ENCODE results near the gene RSPH10B. TPM values are rescaled to one million over a fixed set of nuclear protein-coding genes. Genes with fewer than 3 reads are reported as not detected.
"Not testable (repeated sequence)": the region's sequence is repeated elsewhere in the genome, so short reads cannot be mapped to it uniquely, and the experiment has no call there.

Gene RSPH10B
- total RNA-seq, result 1 to 10 TPM in 2 of 4 donors, not detected in 2; 1.1 to 1.6 TPM

- intact Hi-C loops (cut with DNase I; ENCODE audit: low total_unique reads); H3K27me3 ChIP-seq; H3K36me3 ChIP-seq; H3K4me1 ChIP-seq; H3K27ac ChIP-seq; H3K9me3 ChIP-seq; H3K4me3 ChIP-seq; DNase-seq: not testable (repeated sequence)
Measured at GRCh38 chr7:5970347-5970911, at the start of gene RSPH10B. RSPH10B (minus strand) TSS chr7:5970689; CDS start chr7:5967116, 3,573 bp downstream.

DNA sequence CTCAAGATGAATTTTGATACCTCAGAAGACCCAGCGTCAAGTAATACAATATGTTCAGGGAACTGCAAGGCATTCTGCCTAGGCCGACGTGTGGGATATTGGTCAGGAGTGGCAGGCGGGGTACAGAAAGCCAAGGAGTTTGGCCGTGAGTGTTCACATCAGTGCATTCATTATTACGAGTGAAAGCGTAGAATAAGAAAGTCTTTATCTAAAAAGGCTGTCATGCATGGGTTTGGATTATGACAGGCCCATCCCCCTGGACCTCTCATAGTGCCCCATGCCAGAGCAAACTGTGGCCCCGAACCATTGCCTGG, 46.1 kb upstream of the RSPH10B start:
- H3K9me3 ChIP-seq, result no peaks in the 10 kb centered on the region
- H3K4me3 ChIP-seq, result no peak overlapping the region
- TF ChIP-seq CTCF (IDR thresholded peaks at IDR 0.05), result no peak
- TF ChIP-seq POLR2A (IDR thresholded peaks at IDR 0.05), result no peak
- no peak overlapping the region for H3K27ac ChIP-seq
- peaks cover 0 to 4% of the 10 kb centered on the region in 2 donors for H3K4me1 ChIP-seq
- no peaks in the 10 kb centered on the region for H3K27me3 ChIP-seq
- intact Hi-C loops (cut with DNase I; ENCODE audit: low total_unique reads), result no loop called here
- no peaks in the 10 kb centered on the region for H3K36me3 ChIP-seq
- no peak for DNase-seq

- Histone ChIP-seq H3K27me3 (no peaks in the 10 kb centered on the region), H3K36me3 (no peaks in the 10 kb centered on the region), H3K9me3 (no peaks in the 10 kb centered on the region), H3K4me3 (no peak overlapping the region), H3K4me1 (peaks cover 0 to 4% of the 10 kb centered on the region in 2 donors), H3K27ac (peak overlapping the region; percentile 6 to 48)
- intact Hi-C loops (cut with DNase I; ENCODE audit: low total_unique reads), result no loop called here
- TF ChIP-seq POLR2A (IDR thresholded peaks at IDR 0.05), result no peak
- no peak for TF ChIP-seq CTCF (IDR thresholded peaks at IDR 0.05)
- peak; percentile 63 to 68 for DNase-seq
Measured at GRCh38 chr7:6015917-6016652, 45.6 kb upstream of the RSPH10B start.

GRCh38 chr7:6012355-6013104, 42.0 kb upstream of the RSPH10B start:
- Histone ChIP-seq H3K27me3 (no peaks in the 10 kb centered on the region), H3K4me3 (no peak overlapping the region), H3K9me3 (no peaks in the 10 kb centered on the region), H3K27ac (no peak overlapping the region), H3K4me1 (peaks cover 0 to 4% of the 10 kb centered on the region in 2 donors), H3K36me3 (no peaks in the 10 kb centered on the region)
- intact Hi-C loops (cut with DNase I; ENCODE audit: low total_unique reads), result no loop called here
- TF ChIP-seq CTCF (IDR thresholded peaks at IDR 0.05) (no peak), POLR2A (IDR thresholded peaks at IDR 0.05) (no peak)
- DNase-seq, result no peak

GRCh38 chr7:6011541-6011940, 41.1 kb upstream of the RSPH10B start:
- H3K27ac ChIP-seq, result no peak overlapping the region
- H3K4me1 ChIP-seq, result peaks cover 0 to 4% of the 10 kb centered on the region in 2 donors
- intact Hi-C loops (cut with DNase I; ENCODE audit: low total_unique reads), result no loop called here
- no peak for TF ChIP-seq POLR2A (IDR thresholded peaks at IDR 0.05)
- TF ChIP-seq CTCF (IDR thresholded peaks at IDR 0.05), result no peak
- no peak for DNase-seq
- no peaks in the 10 kb centered on the region for H3K9me3 ChIP-seq
- H3K4me3 ChIP-seq, result no peak overlapping the region
- no peaks in the 10 kb centered on the region for H3K27me3 ChIP-seq
- no peaks in the 10 kb centered on the region for H3K36me3 ChIP-seq

- H3K9me3 ChIP-seq; intact Hi-C loops (cut with DNase I; ENCODE audit: low total_unique reads); H3K4me3 ChIP-seq; H3K27me3 ChIP-seq; DNase-seq; H3K27ac ChIP-seq; H3K36me3 ChIP-seq; H3K4me1 ChIP-seq: not testable (repeated sequence)
Measured at GRCh38 chr7:6010370-6010769, 39.9 kb upstream of the RSPH10B start.

Data from uterus (tissue), 4 donors.